H1 (cell line): ENCODE results near the gene MRE11. TPM values are rescaled to one million over a fixed set of nuclear protein-coding genes. Genes with fewer than 3 reads are reported as not detected.

ENCODE experiments used
- CTBP2 ChIP-seq: IDR thresholded peaks from 2 replicates; pipeline ENCODE4 v1.7.0; 2011; ENCODE audit warnings: borderline replicate concordance, mild to moderate bottlenecking, moderate library complexity, mixed read lengths, low read length; ENCODE audit not compliant: insufficient read depth, insufficient read length
- KDM5A ChIP-seq: fragments of 200-600 bp; IDR thresholded peaks from 2 replicates; pipeline ENCODE4 v1.7.1; 2012; ENCODE audit warnings: mild to moderate bottlenecking, low read length, inconsistent platforms, mixed read lengths
- polyA plus RNA-seq, 7 experiments: library from polyadenylated mRNA; depleted of rRNA in 3 of 7; stranded (reverse) in 5 of 7; unstranded in 2 of 7; fragments of >200 nt in 5 of 7; fragments of 200-250 nt in 2 of 7; gene quantifications; 1 replicate in 5 of 7; 2 replicates in 1 of 7; 4 replicates in 1 of 7; pipeline versions ENCODE4 v1.2.1 to v1.2.3, GENCODE V29; 2011 to 2013; ENCODE audit warnings: missing spikeins in 2 of 7, mixed read lengths in 2 of 7
- total RNA-seq: library from RNA; stranded (reverse); fragmentation: NEBNext Ultra II Directional; extraction: Animal tissue kit (Norgen Biotek cat#: 25700); gene quantifications from 2 replicates; pipeline ENCODE4 v1.2.1, GENCODE V29; 2021

MRE11 gene
- total and polyA plus RNA-seq, 2 of the 8 experiments (the other 6 are each of a cell fraction or from before 2014, with no cell fraction given): 7.2 to 43.4 TPM

GRCh38 chr11:94433049-94433448 lies 60.6 kb downstream of the MRE11 start (continued):
- no peak for TF ChIP-seq KDM5A
- no peak for TF ChIP-seq CTBP2
- TF ChIP-seq, all 59 proteins: peak for 0
